LNCAP (cell line): ENCODE data around the gene SLU7.

Experiments
- TF ChIP-seq, protein P1 (sequence below): fragments of 450-650 bp; IDR thresholded peaks from 2 replicates; pipeline ENCODE4 v1.5.1; 2017; ENCODE audit warnings: mild to moderate bottlenecking

Gene SLU7

GRCh38 chr5:160438316-160439204, 19.7 kb upstream of the SLU7 start:
- TF ChIP-seq, protein P1, sequence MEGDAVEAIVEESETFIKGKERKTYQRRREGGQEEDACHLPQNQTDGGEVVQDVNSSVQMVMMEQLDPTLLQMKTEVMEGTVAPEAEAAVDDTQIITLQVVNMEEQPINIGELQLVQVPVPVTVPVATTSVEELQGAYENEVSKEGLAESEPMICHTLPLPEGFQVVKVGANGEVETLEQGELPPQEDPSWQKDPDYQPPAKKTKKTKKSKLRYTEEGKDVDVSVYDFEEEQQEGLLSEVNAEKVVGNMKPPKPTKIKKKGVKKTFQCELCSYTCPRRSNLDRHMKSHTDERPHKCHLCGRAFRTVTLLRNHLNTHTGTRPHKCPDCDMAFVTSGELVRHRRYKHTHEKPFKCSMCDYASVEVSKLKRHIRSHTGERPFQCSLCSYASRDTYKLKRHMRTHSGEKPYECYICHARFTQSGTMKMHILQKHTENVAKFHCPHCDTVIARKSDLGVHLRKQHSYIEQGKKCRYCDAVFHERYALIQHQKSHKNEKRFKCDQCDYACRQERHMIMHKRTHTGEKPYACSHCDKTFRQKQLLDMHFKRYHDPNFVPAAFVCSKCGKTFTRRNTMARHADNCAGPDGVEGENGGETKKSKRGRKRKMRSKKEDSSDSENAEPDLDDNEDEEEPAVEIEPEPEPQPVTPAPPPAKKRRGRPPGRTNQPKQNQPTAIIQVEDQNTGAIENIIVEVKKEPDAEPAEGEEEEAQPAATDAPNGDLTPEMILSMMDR = peak; percentile 89

GRCh38 chr5:160437271-160437670, 18.4 kb upstream of the SLU7 start:
- TF ChIP-seq, protein P1 = no peak

DNA sequence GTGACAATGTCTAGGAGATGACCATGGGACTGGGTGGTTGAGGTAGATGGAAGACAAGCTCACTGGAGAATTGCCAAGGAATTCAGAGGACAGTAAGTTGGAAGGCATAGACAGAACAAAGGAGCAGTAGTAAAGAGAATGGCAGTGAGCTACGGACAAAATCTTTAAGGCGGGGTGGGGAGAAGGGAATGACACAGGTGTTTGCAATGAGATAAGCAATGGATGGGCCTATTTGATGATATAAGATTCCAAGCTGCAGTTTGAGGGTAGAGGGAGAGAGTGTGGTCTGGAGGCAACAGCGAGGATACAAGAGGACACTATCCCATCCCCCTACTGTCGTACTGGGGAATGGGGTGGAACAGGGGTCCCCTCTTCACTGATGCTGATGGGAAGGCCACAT, 17.1 kb upstream of the SLU7 start:
- TF ChIP-seq, protein P1 = no peak

DNA sequence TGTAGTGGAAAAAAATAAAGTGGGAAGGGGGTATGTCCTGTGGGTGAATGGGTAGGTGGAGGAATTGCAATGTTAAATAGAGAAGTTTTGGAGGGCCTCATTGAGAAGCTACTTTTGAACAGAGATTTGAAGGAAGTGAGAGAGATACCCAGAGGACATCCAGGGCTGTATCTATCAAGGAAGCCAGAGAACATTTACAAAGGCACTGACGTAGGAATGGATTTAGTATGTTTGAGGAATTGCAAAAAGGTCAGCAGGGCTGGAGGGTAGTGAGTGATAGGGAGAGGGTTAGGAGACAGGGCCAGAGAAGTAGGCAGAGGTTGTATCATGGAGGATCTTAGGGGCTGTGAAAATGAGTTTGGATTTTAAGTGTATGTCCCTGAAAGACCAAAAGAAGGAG, 16.7 kb upstream of the SLU7 start:
- TF ChIP-seq, protein P1 = no peak

DNA sequence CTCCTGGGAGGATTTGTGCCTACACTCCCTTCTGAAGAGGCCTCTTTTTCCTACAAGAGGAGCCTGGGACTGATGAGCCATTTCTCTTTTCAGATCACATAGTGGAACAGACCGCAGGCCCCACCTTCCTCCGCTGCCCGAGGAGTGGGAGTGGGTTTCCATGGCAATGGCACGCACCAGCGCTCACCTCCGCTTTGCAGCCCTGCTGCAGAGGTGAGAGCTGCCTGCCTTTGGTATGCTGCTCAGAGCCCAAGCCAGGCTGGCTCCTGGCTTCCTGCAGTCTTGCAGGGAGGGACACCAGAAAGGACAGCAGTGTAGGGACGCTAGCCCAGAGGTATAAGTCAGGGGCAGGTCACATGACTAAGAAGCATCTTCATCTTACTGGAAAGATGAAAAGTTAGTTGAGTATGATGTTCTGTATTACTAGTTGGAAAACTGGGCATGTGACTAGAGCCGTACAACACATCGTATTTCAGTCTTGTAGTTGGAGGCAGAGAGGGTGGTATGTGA, 15.2 kb upstream of the SLU7 start:
- TF ChIP-seq, protein P1 = no peak

DNA sequence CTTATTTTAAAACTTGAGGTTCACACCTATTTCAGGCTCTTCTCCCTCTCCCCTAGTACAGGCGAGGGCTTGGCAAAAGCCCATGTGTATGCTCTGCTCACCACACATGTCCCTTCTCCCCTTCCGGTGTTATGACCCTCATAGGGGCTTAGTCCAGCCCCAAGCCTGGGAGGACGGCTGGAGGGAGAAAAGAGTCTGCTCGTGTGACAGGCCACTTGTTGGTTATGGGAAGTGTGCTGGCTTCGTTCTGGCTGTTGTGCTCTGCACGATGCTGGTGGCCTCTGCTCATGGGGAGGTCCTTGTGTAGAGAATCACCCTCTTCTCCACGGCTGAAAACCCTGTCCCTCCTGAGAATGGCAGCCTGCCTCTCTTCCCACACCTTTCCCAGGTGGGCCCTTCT, 13.9 kb upstream of the SLU7 start:
- TF ChIP-seq, protein P1 = no peak

DNA sequence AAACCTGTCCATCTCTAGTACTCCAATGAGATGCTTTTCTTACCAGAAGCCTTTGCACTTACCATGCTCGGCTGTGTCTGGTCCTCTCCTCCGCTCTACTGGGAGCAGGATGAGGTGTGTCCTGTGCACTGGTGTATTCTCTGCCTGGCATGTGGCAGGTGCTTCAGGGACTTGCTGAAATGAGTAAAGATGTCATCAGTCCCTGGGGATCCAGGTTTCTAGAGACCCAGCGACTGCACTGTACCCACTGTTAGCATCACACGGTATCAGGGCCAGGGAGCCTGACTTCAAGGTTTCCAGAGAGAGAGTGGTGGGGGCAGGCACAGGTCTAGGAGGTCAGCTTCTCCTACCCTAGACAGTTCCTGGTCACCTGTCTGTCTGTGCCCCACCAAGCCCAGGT, 13.3 kb upstream of the SLU7 start:
- TF ChIP-seq, protein P1 = no peak
